Measurements from ENCODE around the gene RABEPK.
A peak's percentile ranks its signal among the peaks of the same experiment; 100 is the strongest.
"Not testable (repeated sequence)": the region's sequence is repeated elsewhere in the genome, so short reads cannot be mapped to it uniquely, and the experiment has no call there.

The RABEPK gene

GRCh38 chr9:125241863-125242739 is 41.8 kb downstream of the RABEPK start:
- no peak for FAIRE-seq

GRCh38 chr9:125243792-125244260 is 43.5 kb downstream of the RABEPK start:
- no peak for DNase-seq (ENCODE audit: extremely low spot score, insufficient read length, low read depth)

More at GRCh38 chr9:125241863-125242739, 41.8 kb downstream of the RABEPK start:
- no peak for DNase-seq (ENCODE audit: extremely low spot score, insufficient read length, low read depth)

GRCh38 chr9:125246261-125246667 is 45.9 kb downstream of the RABEPK start:
- no peak for FAIRE-seq

More at GRCh38 chr9:125243792-125244260, 43.5 kb downstream of the RABEPK start:
- no peak for FAIRE-seq

GRCh38 chr9:125254231-125254630 is 53.9 kb downstream of the RABEPK start:
- FAIRE-seq (no peak), DNase-seq (ENCODE audit: extremely low spot score, insufficient read length, low read depth) (no peak)

More at GRCh38 chr9:125246261-125246667, 45.9 kb downstream of the RABEPK start:
- no peak for DNase-seq (ENCODE audit: extremely low spot score, insufficient read length, low read depth)

- DNase-seq (ENCODE audit: extremely low spot score, insufficient read length, low read depth) (no peak), FAIRE-seq (no peak)
Measured at GRCh38 chr9:125255781-125256391, 55.5 kb downstream of the RABEPK start.

- FAIRE-seq: no peak
- DNase-seq (ENCODE audit: extremely low spot score, insufficient read length, low read depth): no peak
Measured at GRCh38 chr9:125258160-125258785, 57.9 kb downstream of the RABEPK start.

GRCh38 chr9:125258832-125259534 is 58.6 kb downstream of the RABEPK start:
- FAIRE-seq (no peak), DNase-seq (ENCODE audit: extremely low spot score, insufficient read length, low read depth) (no peak)

- DNase-seq (ENCODE audit: extremely low spot score, insufficient read length, low read depth) (no peak), FAIRE-seq (no peak)
Measured at GRCh38 chr9:125260561-125260960, 60.2 kb downstream of the RABEPK start.

- peak; percentile 82 for FAIRE-seq
- DNase-seq (ENCODE audit: extremely low spot score, insufficient read length, low read depth): peak; percentile 98
Measured at GRCh38 chr9:125261501-125262293, 61.4 kb downstream of the RABEPK start, which contains the start of gene GAPVD1. TSS of gene GAPVD1 (plus strand) at chr9:125261826. CDS start at chr9:125298922, 37,096 bp downstream.

- no peak for FAIRE-seq
Measured at GRCh38 chr9:125262294-125262991, 62.1 kb downstream of the RABEPK start.

GRCh38 chr9:125264068-125264467 is 63.7 kb downstream of the RABEPK start:
- DNase-seq (ENCODE audit: extremely low spot score, insufficient read length, low read depth); FAIRE-seq: not testable (repeated sequence)

More at GRCh38 chr9:125262294-125262991, 62.1 kb downstream of the RABEPK start:
- no peak for DNase-seq (ENCODE audit: extremely low spot score, insufficient read length, low read depth)

GRCh38 chr9:125268394-125269013 is 68.2 kb downstream of the RABEPK start:
- FAIRE-seq (no peak), DNase-seq (ENCODE audit: extremely low spot score, insufficient read length, low read depth) (no peak)

- no peak for DNase-seq (ENCODE audit: extremely low spot score, insufficient read length, low read depth)
- no peak for FAIRE-seq
Measured at GRCh38 chr9:125269014-125269397, 68.7 kb downstream of the RABEPK start.

- no peak for FAIRE-seq
- DNase-seq (ENCODE audit: extremely low spot score, insufficient read length, low read depth): no peak
Measured at GRCh38 chr9:125271081-125271480, 70.7 kb downstream of the RABEPK start.

- DNase-seq (ENCODE audit: extremely low spot score, insufficient read length, low read depth) (no peak), FAIRE-seq (no peak)
Measured at GRCh38 chr9:125272697-125273096, 72.4 kb downstream of the RABEPK start.

GRCh38 chr9:125276771-125277170 is 76.4 kb downstream of the RABEPK start:
- FAIRE-seq: no peak
- no peak for DNase-seq (ENCODE audit: extremely low spot score, insufficient read length, low read depth)

GRCh38 chr9:125277411-125277810 is 77.1 kb downstream of the RABEPK start:
- FAIRE-seq: no peak
- DNase-seq (ENCODE audit: extremely low spot score, insufficient read length, low read depth): no peak

GRCh38 chr9:125280945-125281344 is 80.6 kb downstream of the RABEPK start:
- DNase-seq (ENCODE audit: extremely low spot score, insufficient read length, low read depth) (no peak), FAIRE-seq (no peak)
